SK-N-DZ (cell line): Measurements from ENCODE around the gene SHISA3. TPM values are rescaled to one million over a fixed set of nuclear protein-coding genes. Genes with fewer than 3 reads are reported as not detected.
"Not testable (repeated sequence)": the region's sequence is repeated elsewhere in the genome, so short reads cannot be mapped to it uniquely, and the experiment has no call there.

Experiments used
- DNase-seq: peaks from one replicate; pipeline ENCODE4 v3.0.0-alpha.2; 2015; ENCODE audit warnings: low spot score
- polyA plus RNA-seq, 2 experiments: library from polyadenylated mRNA; depleted of rRNA; stranded (reverse); fragments of >200 nt; gene quantifications; 2 replicates each; pipeline ENCODE4 v1.2.3, GENCODE V29; 2014

Gene SHISA3
- 6.8 and 10.6 TPM in 2 replicates for polyA plus RNA-seq (2014; cell fraction: cytosol; rRNA removed)
- polyA plus RNA-seq (2014; cell fraction: nucleus; rRNA removed): 4.7 and 5.1 TPM in 2 replicates

DNA sequence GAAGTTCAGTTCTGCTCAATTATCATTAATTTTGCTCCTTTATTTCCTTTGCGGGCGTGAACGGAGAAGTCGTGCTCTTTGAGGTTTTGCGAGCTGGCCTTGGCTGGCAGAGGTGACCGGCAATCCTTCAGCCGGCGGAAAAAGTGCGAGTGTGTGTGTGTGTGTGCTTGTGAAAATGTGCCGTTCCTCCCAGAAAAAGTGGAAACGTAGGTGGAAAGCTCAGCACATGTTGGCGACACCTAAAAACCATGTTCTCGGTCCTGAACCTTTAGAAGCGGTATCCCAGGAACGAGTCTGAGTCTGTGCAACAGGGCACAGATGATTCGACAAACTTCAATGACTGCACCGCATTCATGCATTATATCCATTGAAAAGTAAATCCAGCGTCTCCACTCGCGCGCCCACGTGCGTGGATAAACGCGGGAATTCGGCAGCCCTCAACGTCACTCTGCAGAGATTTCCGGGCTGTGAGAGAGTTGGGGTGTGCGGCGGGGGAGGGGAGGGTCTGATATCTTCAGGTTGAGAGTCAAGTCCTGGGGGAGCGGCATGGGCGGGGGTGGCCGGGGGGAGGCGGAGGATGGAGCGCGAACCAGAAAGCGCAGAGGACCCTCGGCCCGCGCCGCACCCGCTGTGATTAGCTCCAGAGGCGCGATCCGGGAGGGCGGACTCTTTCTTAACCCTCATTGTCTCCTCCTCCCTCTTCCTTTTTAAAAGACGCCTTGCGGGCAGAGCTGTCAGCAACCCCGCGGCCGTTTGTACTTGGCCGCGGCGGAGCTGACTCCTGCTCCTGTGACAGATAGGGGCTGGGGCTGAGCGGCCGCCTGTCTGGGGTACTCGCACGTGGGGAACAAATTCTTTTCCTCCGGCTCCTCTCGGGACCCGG, at the start of gene SHISA3:
Gene SHISA3, plus strand, starts transcription at position 737 of the 883 bp plus-strand sequence. CDS start 569 bp downstream, outside the sequence.
- peak; percentile 59 for DNase-seq

DNA sequence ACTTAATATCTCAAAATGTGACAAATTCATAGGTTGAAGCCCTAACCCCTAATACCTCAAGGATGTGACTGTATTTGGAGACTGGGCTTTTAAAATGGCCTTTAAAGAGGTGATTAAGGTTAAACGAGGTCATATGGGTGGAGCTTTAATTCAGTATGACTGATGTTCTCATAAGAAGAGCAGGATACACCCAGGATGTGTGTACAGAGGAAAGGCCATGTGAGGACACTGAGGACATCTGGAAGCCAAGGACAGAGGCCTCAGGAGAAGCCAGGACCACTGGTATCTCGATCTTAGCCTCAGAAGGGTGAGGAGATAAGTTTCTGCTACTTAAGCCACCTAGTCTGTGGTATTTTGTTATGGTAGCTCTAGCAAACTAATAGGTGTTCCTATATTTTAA, 49.0 kb upstream of the SHISA3 start:
- DNase-seq: peak; percentile 15

DNA sequence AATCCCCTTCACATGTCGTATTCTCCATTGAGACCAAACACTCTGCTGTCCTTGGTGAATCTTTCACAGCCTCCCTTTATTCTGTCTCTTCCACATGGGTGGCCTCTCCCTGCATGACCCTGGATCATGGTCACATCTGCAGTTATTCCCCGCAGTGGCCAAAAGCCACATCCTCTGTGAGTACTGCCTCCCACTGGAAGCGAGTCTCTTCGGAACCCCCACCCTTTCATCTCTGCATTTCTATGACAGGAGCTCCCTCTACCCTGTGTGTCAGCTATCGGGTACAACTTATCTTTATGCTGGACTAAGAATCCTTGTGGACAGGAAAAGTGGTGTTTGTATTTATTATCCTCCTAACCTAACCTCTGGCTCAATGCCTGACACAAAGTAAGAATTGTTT, 48.6 kb upstream of the SHISA3 start:
- DNase-seq: no peak

DNA sequence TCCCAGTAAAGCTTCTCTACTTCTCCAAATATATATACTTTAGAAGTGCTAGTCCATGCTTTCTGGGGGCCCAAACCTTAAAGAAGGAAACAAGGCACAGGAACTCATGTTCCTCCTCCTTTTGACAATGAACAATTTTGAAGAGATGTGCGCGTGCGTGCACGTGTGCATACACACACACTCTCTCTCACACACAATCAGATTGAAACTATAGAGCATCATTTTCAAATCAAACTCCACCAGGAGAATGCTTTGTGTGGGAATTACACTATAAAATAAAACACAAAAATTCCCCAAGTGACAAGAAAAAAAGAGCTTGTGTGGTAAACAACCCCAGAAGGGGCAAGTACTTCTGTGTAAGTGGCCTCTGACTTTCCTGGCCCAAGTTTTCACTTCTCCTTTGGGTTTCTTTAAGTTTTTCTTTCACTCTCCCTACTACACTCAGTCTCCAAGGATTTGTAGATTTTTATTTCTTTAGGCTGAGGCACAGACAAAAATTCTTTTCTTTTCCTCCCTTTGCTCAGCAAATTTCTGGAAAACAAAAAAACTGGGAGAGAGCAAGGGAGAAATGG, 46.6 kb upstream of the SHISA3 start:
- no peak for DNase-seq

DNA sequence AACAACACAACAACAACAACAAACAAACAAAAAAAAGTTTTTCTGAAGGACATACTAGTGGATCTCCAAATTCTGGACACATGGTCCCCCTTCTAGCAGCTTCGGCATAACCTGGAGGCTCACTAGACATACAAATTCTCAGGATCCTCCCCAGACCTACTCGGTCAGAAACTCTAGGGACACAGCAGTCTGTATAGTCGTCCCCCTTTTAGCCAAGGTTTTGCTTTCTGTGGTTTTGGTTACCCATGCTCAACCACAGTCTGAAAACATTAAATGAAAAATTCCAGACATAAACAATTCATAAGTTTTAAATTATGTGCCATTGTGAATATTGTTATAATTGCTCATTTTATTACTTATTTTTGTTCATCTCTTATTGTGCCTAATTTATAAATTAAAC, 45.2 kb upstream of the SHISA3 start:
- no peak for DNase-seq

DNA sequence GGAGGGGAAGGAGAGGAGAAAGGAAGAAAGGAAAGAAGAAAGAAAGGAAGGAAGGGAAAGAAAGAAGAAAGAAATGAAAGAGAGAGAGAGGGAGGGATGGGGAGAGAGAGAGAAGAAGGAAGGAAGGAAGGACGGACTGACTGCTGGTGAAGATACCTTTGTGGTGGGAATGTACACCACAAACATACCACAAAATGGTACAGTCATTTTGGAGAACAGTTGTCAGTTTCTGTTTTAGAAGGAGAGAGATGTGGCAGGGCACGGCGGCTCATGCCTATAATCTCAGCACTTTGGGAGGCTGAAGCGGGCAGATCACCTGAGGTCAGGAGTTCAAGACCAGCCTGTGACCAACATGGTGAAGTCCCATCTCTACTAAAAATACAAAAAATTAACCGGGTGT, 40.0 kb upstream of the SHISA3 start:
- DNase-seq: no peak

DNA sequence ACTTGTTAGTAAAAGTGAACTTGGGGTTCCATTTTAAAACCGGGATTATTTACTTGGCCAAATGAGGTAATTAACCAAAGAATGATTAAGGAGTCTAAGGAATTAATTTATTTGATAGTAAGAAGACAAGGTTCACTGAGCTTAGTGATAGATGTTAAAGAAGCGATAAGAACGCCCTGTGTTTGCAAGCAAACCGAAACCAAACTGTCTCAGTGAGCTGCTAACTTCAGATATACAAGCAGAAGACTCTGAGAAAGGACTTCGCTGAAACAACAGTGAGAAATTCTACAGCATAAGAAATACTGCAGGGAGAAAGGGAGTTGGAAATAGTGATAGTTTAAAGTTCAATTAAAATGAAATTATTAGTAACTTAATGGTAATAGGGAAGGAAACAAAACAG, 37.6 kb upstream of the SHISA3 start:
- DNase-seq: no peak

DNA sequence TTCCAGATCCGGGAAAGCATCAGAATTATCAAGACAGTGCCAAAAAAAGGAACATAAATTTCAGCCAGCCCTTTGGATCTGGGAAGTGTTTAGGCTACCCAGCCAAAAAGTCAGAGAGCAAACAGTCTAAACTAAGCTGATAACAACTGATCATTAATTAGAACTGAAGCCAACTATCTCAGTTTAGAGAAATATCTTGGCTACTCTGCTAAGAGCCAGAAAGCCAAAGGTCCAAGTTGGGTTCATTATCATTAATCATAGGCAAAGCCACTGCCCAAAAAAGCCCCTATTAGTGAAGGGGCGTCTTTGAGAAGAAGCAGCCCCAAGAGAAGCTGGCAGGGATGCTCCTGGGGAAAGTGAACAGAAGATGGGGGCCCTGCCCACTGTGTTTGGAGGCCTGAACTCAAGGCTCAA, 37.0 kb upstream of the SHISA3 start:
- no peak for DNase-seq

DNA sequence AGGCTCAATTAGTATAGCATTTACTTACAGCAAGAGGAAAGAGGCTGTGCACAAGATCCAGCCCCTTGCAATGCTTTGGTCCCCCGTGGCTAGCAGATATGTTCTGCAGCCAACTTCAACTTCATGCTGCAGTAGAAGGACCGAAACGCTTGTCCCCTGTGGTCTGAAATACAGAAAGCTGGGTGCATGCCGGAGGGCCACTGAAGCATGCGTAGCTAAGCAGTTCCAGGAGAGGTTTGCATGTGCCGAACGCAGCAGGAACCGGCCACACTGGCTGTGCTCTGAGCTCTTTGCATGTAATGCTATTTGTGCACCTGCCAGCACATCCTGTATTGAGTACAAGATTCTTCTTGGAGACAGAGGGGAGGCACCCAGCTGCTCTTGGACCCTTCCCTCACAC, 35.8 kb upstream of the SHISA3 start:
- DNase-seq: no peak

DNA sequence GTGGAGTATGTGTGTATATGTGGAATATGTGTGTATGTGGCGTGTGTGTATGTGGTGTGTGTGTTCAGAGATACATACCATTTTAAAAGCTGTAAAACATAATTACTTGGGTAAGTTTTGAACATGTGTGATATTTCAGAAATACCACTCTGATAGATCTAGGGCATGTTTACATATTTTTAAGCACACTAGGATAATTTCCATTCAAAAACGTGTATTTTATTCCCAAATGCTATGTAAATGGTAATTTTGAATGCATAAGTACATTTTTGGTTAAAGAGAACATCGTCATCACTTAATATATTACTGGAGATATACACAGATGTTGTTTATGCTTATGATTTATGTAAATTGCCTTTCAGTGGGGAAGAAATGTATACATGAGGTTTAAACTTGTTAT, 34.7 kb upstream of the SHISA3 start:
- no peak for DNase-seq

DNA sequence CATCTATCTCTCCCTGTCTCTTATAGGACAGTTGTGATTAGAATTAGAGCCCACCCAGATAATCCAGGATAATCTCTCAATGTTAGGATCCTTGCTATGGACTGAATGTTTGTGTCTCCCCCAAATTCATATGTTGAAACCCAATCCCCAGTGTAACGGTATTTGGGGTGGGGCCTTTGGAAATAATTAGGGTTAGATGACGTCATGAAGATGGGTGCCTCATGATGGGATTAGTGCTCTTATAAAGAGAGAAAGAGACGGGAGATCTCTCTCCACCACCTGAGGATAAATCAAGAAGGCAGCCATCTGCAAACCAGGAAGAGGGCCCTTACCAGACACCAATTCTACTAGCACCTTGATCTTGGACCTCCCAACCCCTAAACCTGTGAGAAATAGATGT, 33.7 kb upstream of the SHISA3 start:
- no peak for DNase-seq

DNA sequence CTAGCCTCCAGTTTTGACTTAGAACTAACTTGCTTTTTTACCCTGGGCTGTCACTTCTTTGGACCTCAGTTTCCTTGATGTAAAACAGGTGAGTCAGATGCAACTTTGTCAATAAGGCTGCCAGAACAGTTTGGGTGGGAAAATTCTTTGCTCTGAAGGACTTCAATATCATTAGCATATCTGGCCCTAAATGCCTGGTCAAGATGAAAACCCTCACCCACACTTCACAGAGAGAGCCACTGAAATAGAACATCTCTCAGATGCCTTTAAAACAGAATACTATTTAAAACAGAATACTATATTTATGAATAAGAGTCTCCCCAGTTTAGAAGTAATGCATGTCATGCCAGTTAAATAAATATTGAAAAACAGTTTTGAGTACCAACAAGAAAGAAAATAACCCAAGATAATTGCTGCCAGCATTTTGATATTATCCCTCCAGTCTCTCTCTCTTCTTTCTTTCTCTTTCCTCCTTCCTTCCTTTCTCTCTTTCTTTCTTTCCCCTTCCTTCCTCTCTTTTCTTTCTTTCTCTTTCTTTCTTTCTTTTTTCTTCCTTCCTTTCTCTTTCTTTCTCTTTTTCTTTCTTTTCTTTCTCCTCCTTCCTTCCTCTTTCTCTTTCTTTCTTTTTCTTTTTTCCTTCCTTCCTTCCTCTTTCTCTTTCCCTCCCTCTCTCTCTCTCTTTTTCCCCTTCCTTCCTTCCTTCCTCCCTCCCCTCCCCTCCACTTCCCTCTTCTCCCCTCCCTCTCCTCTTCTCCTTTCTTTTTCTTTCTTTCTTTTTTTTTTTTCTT, 32.8 kb upstream of the SHISA3 start:
- DNase-seq: no peak

DNA sequence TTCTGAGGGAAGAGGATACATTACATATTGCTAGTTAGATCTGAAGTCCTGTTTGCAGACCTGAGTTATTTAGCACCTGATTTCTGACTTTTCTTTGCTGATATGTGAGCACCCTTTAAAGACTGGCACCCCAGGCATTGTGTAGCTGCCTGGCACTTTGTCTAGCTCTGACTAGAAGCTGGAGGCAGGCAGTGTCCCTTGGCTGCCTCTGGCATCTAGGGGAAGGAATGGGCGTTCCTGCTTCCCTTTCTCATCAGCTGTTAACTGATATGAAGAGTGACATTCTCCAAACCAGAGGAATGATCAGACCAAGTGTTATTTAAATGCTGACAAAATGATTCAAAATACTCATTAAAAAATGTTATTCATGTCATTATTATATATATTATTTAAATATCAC, 30.3 kb upstream of the SHISA3 start:
- DNase-seq: no peak

DNA sequence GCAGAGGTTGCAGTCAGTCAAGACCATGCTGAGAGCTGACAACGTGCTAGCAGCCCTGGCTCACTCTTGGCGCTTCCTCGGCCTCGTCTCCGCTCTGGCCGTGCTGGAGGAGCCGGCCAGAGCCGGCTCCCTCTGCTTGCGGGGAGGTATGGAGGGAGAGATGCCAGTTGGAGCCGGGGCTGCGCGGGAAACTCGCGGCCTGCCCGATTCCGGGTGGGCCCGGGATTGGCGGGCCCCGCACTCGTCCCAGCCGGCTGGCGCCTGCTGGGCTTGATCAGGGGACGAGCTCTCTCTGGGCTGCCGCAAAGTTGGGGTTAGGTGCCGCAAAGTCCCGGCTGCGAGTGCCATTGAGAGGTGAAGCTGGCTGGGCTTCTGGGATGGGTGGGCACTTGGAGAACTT, 27.8 kb upstream of the SHISA3 start:
- no peak for DNase-seq

DNA sequence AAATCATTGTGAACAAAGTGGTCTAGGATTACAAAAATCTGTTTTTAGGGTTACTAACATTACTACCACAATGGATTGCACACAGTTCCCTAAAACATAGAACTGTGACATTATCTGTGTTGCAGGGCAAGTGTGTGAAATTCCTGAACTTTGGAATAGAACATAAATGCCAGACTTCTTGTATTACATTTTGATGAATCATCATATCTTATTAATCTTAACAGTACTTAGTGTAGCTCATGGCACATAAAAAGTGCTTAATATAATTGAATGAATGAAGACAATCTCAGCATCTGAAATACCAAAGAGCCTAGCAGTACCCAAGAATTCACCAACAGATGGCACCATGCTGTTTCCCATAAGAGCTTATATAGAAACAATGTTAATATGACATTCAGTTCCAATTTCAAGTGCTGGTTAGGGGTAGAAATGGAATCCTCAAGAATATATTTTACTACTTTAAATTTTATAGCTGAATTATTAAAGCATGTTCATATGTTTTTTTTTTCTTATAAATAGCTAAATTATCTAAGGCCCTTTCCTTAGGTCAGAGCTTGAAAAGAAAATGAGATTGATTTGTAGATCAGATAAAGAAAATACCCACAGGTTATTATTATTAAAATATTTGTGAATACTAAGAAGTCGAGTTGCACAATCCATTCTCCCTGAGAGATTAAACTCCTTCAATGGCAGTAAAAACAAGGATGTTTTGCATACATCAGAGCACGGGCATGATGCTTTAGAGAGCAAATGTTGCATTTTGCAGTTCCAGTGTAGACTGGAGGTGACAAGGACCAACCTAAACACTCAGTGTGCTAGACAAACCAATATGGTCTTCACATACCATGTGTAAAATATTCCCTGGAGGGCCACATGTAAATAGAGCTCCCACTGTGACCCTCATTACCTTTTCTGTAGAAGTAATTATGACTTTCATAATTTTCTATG, 25.7 kb upstream of the SHISA3 start:
- peak; percentile 62 for DNase-seq

DNA sequence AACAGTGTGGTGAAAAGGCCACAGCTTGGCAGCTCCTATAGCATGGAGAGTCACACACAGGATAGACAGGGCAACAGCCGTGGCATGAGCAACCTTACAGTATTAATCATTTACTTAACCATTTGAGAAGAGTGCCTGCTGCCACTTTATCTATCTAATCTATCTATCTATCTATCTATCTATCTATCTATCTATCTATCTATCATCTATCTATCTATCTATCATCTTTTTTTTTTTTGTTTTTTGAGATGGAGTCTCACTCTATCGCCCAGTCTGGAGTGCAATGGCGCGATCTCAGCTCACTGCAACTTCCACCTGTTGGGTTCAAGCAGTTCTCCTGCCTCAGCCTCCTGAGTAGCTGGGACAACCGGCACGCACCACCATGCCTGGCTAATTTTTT, 25.0 kb upstream of the SHISA3 start:
- DNase-seq: not testable (repeated sequence)

DNA sequence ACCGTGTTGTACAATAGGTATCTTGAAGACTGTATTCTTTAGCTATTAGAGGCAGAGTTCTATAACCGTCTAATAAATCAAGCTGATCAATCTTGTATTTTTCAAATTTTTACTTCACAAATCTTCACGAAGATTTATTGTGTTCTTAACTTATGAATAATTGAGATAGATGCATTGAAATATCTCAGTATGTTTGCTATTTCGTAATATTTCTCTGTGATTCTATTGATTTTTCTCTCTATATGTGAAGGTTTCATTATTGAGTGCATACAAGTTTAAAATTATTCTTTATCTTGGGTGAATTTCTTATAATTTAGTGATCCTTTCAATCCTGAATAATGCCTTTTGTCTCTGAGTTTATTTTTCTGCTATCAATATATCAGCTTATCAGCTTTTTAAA, 19.8 kb upstream of the SHISA3 start:
- no peak for DNase-seq

DNA sequence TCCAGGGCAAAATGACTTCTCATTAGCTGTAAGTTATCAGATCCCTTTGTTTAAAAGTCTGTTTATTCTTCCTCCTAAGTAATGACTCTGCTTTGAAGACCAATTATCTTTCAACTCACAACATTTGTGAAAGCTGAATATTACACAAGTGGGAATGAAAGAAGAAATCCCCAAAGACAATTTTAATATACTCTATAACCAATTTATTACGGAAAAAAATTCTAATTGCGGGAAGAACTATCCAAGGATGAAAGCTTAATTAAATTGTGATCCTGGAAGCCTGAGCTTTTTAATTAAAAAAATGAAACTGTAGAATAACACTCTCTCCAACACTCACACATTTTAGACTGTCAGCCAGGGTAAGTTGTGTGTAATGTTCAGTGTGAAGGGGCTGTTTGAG, 15.6 kb upstream of the SHISA3 start:
- no peak for DNase-seq

DNA sequence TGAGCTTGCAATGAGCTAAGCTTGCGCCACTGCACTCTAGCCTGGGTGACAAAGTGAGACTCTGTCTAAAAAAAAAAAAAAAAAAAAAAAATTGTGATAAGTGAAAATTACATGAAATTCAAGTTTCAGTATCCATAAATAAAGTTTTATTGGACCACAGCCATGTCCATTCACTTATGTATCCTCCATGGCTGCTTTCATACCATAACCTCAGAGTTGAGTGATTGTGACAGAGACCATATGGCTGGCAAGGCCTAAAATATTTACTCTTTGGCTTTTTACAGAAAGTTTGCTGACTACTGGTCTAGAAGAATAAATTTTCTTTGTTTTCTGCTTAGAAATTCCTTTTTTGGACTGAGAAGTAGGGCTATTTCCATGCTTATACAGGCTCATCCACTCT, 11.8 kb upstream of the SHISA3 start:
- no peak for DNase-seq

DNA sequence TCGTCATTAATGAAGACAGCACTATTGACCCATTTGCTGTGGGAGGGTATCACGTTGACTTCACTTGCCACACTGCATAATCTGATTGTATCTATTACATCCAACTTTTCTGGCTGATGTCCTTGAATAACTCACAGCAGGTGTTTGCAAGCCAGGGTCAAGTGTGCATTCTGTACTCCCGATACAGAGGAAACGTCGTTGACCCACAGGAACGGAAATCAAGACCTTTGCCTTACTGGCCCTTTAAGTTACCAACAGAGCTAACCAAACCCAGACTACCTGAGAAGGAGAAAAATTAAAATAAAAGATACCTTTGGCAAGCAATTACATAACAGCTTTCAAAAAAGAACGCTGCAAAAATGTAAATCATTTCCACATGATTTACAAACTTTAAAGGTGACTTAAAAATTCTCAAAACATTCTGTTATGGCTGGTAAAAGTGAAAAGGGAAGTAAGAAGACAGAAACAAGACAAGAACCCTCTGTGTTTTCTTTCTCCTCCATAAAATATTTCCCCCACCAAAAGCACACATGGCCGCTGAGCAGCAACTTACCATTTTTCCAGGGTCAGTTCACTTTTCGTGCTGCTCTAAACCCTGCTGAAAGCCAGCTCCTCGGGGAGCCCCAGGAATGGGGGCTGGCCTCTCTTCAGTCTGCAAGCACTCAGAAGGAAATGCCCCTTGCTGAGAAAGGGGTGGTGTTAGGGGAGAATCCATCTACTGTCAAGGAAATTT, 6.5 kb upstream of the SHISA3 start:
- DNase-seq: no peak

DNA sequence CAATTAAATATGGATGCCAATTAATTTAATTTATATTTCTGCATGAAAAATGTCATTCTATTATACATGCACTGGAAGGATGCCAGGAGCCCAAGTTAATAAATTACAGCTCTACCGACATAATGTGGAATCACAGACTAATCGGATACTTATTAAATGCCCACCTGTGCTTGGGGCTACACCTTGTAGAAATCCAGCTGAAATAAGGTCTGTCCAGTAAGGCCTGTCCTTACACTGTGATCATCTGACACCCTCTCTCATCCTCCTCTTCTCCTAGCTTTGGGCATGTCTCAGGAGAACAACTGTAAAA, 6.0 kb upstream of the SHISA3 start:
- no peak for DNase-seq
